GM18502 (cell line): ENCODE data around the gene HAPSTR1.

Experiments
- ATAC-seq: cut with Tn5 transposase; IDR thresholded peaks from one replicate; pipeline ENCODE4 v1.9.1; 2021; ENCODE audit warnings: mild to moderate bottlenecking; ENCODE audit not compliant: unreplicated experiment, poor library complexity

HAPSTR1 gene

DNA sequence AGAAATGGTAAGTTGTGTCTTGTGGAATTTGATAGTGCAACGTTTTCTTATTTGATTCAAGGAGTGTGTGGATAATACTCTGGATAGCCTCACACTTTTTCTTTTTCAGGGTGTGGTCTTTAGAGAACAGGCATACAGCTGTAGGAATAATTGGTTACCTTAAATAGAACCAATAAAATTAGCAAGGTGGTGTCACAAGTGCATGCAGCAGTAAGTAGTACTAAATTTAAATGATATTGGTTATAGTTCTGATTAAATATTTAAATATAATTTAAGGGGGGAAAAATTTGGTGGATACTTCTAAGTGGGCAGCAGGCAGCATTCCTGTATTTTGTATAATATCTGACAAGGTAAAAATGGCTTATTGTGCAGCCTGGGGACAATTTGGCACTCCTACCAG, 3.7 kb downstream of the HAPSTR1 start:
- no peak for ATAC-seq

- no peak for ATAC-seq
Observed at GRCh38 chr16:9095656-9096397, 4.4 kb downstream of the HAPSTR1 start.

DNA sequence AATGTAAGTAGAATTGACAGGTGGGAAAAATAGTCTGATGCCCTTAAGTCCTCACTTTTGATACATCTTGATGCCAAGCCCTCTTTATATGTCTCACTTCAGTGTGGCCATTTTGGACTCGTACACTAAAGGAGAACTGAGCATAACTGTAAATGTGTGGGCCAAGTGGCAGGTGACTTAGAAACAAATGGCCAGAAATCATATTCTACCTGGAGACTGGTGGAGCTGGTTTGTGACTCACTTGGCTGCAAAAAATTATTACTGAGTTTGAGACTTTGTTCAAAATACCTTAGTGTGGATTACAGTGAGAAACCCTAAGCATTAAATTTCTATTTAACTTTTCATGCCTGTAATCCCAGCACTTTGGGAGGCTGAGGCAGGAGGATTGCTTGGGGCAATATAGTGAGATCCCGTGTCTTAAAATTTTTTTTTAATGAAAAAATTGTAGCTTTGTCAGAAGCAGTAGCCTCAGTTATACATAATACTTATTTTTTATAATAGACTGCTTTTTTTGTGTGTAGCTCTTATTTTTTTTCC, 5.0 kb downstream of the HAPSTR1 start:
- no peak for ATAC-seq

DNA sequence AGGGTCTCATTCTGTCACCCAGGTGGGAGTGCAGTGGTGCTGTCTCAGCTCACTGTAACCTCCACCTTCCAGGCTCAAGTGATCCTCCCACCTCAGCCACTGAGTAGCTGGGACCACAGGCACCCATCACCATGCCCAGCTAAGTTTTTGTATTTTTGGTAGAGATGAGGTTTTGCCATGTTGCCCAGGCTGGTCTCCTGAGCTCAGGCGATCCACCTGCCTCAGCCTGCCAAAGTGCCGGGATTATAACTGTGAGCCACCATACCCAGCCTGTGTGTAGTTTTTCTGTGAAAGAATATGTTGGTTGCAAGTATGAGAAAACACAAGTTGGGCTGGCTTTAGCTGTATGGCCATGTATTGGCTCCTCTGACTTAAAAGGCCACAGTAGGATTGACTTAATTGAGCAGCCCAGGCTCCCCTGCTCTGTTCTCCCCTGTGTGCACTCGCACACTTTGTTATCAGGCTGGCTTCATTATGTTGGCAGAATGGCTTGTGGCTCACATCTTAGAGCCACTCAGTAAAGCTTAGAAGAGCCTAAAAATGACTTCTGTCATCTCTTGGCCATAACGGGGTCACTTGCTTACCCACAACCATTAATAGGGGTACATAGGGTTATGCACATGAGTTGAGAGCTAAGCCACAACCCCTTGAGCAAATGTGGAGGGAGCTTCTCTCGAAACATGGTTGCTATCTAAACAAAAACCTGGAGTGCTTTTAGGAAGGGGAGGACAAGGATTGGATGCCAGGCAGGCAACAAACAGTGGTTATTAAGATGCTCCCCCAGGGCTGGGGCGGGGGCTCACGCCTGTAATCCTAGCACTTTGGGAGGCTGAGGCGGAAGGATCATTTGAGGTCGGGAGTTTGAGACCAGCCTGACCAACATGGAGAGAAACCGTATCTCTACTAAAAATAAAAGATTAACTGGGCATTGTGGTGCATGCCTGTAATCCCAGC, 6.1 kb downstream of the HAPSTR1 start:
- ATAC-seq = no peak

- no peak for ATAC-seq
Observed at GRCh38 chr16:9098377-9099090, 7.1 kb downstream of the HAPSTR1 start.

- ATAC-seq = peak; percentile 45
Observed at GRCh38 chr16:9099131-9099625, 7.7 kb downstream of the HAPSTR1 start.

DNA sequence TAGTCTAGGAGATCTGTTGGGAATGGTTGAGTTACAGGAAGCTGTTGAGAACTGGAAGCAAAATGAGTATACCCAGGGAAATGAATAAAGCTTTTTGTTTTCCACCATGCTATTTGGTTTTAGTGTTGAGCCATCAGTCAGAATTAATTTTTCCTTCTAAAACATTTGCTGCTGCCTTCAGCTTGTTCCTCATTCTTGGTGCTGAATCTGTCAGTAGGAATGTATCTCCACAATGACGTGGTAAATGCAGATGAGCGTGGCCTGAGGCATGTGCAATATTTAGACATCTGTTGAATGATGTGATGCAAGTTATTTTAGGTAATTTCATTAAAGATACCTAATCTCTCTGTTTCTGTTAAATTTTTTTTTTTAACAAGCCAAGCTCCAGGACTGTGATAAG, 10.9 kb downstream of the HAPSTR1 start:
- no peak for ATAC-seq

DNA sequence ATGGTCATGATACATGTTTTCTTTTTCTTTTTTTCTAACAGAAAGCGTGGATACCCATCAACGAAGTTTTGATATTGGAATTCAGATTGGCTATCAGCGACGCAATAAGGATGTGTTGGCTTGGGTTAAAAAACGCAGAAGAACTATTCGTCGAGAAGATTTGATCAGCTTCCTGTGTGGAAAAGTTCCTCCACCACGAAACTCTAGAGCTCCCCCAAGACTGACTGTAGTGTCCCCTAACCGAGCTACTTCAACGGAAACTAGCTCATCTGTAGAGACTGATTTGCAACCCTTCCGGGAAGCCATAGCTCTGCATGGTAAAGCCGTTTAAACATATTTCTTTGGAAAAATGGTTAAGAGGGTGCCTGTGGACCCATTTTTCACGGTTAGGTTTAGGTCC, 11.5 kb downstream of the HAPSTR1 start:
- ATAC-seq = no peak

DNA sequence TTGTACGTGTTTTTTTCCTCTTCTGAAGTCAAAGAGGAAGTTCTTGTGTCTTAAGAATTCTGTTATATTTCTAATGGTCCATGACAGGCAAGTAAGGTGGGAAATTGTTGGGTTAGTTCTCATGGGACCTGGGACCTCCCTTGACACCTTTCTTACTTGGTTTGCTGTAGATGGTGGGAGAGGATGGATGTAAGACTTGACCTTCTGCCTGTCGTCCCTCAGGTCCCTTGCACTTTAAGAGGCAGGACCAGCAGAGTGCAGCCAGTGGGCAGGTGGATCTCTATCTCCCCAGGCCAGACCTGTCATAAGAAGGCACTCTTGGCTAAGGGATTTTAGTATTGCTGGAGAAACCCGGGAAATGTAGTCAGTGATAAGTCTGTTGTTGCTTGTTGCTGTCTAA, 12.1 kb downstream of the HAPSTR1 start:
- ATAC-seq = no peak

DNA sequence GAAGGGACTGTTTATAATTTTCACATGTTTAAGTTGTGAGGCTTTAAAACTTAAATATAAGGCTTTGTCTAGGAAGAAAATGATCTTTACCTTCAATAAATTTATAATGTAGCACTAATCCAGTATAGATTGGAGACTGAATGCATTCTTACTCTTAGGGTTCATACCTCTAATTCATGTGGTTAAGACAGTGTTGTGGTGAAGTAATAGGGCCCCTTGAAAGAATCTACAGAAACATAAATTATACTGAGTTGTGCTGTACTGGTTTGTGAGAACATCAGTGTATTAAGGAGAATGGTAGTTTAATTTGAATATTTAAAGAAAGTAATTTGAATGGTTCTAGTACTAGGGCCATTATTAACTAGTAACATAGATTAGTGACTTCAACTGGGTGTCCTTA, 13.7 kb downstream of the HAPSTR1 start:
- no peak for ATAC-seq

GRCh38 chr16:9107025-9107970, 15.9 kb downstream of the HAPSTR1 start:
- ATAC-seq = no peak

GRCh38 chr16:9109255-9109654, 17.8 kb downstream of the HAPSTR1 start:
- no peak for ATAC-seq

- no peak for ATAC-seq
Observed at GRCh38 chr16:9112166-9112843, 20.9 kb downstream of the HAPSTR1 start.

DNA sequence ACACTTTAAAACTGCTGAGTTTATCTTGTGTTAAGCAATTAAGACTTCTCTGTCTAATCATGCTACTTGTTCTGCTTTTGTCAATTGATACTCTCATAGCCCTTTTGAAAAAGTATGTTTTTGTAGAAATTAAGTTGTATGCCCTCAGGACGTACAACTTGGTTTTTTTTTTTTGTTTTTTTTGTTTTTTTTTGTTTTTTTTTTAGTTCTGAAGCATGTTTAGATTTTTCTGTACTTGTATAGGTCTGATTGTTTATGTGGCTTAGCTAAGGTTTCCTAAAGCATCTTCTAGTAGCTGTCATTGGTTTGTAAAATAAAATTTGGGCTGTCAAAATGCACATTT, 21.4 kb downstream of the HAPSTR1 start:
- no peak for ATAC-seq

GRCh38 chr16:9113707-9114106, 22.3 kb downstream of the HAPSTR1 start:
- ATAC-seq = no peak

- no peak for ATAC-seq
Observed at GRCh38 chr16:9114112-9114511, 22.7 kb downstream of the HAPSTR1 start.

DNA sequence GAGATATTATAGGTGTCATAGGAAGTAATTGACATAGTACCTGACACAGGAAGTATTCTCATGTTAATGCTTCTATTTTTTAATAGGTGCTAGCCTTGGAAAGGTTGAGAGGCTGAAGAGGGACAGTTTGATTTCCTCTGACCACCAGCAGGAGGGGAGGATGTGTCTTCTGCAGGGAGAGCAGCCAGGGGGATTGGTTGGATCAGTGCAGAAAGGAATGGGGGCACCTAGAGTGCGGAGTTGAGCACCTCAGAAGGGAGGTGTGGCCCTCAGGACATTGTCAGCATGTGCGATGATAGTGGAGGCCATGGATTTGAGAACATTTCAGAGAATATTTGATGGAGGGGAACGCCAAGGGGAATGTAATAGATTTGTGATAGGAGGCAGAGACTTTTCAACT, 23.4 kb downstream of the HAPSTR1 start:
- ATAC-seq = no peak

GRCh38 chr16:9115277-9115676, 23.8 kb downstream of the HAPSTR1 start:
- no peak for ATAC-seq

DNA sequence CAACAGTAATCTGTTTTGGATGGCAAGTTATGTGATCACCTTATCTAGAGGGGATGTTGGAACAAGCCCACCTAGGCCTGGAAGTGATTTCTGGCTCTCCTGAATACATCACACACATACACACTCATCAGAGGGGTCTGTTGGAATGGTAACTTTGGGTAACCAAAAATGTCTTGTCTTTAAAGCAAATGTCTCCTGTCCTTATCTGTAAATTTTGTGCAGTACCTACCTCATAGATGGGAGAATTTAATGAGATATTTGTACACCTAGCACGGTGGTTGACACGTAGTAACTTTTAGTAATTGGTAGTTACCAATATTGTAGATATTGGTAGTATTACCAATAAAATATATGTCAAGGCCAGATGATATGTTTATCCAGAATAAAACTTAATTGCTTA, 24.7 kb downstream of the HAPSTR1 start:
- no peak for ATAC-seq
